WTC11 (cell line): Measurements from ENCODE around the gene CBX6. TPM values are rescaled to one million over a fixed set of nuclear protein-coding genes. Genes with fewer than 3 reads are reported as not detected.

Experiments
- ATAC-seq: fragments of 200-7000 bp; cut with Tn5 transposase; 2 replicates; pipeline ENCODE4 v1.10.0; 2021; ENCODE audit warnings: mild to moderate bottlenecking, moderate library complexity
- CTCF ChIA-PET: fragments of 300-600 bp; sonication (Branson Sonifier 250); formaldehyde crosslinking; loops from one replicate; lab custom pipeline; 2021; ENCODE audit warnings: antibody characterized with exemption; lab: Charles Lee
- POLR2A ChIA-PET: fragments of 350-600 bp; sonication (Branson Sonifier 250); formaldehyde crosslinking; loops from one replicate; lab custom pipeline; 2021; ENCODE audit warnings: antibody characterized with exemption; lab: Charles Lee
- DNase-seq: peaks from one replicate; pipeline ENCODE4 v3.0.0; 2021; ENCODE audit warnings: low spot score
- H3K27ac Mint-ChIP-seq: 2 replicates; pipeline ENCODE4 v1.8.0; 2021; ENCODE audit warnings: mixed read lengths
- H3K27me3 Mint-ChIP-seq: 2 replicates; pipeline ENCODE4 v1.8.0; 2021; ENCODE audit warnings: low read depth, mild to moderate bottlenecking, moderate library complexity, mixed read lengths
- H3K36me3 Mint-ChIP-seq: 2 replicates; pipeline ENCODE4 v1.8.0; 2021; ENCODE audit warnings: mixed read lengths
- H3K4me1 Mint-ChIP-seq: 2 replicates; pipeline ENCODE4 v1.8.0; 2022; ENCODE audit warnings: mixed read lengths
- H3K4me3 Mint-ChIP-seq: 2 replicates; pipeline ENCODE4 v1.8.0; 2021; ENCODE audit warnings: mild to moderate bottlenecking, moderate library complexity, mixed read lengths
- H3K9me3 Mint-ChIP-seq: 2 replicates; pipeline ENCODE4 v1.8.0; 2021; ENCODE audit warnings: mixed read lengths
- AR ChIP-seq: fragments of 250-450 bp; sonication (Bioruptor Pico); IDR thresholded peaks from 2 replicates; pipeline ENCODE4 v1.9.0; 2021; ENCODE audit warnings: mild to moderate bottlenecking
- E2F5 ChIP-seq: sonication (generic); formaldehyde crosslinking; IDR thresholded peaks from 2 replicates; pipeline ENCODE4 v1.8.1; 2022; ENCODE audit warnings: mild to moderate bottlenecking, moderate library complexity, missing genetic modification reagents
- ELF4 ChIP-seq: sonication (generic); formaldehyde crosslinking; IDR thresholded peaks from 2 replicates; pipeline ENCODE4 v1.8.1; 2022; ENCODE audit warnings: low read depth, mild to moderate bottlenecking, moderate library complexity, missing genetic modification reagents
- EMX1 ChIP-seq: fragments of 250-450 bp; sonication (Bioruptor Pico); IDR thresholded peaks from 2 replicates; pipeline ENCODE4 v1.8.0; 2021; ENCODE audit warnings: mild to moderate bottlenecking
- ESRRA ChIP-seq: sonication (generic); formaldehyde crosslinking; IDR thresholded peaks from 2 replicates; pipeline ENCODE4 v1.8.1; 2022; ENCODE audit warnings: mild to moderate bottlenecking, missing genetic modification reagents, borderline replicate concordance
- FOXP4 ChIP-seq: sonication (generic); formaldehyde crosslinking; IDR thresholded peaks from 2 replicates; pipeline ENCODE4 v1.8.0; 2022; ENCODE audit warnings: mild to moderate bottlenecking, missing genetic modification reagents
- GRHL2 ChIP-seq: fragments of 250-450 bp; sonication (Bioruptor Pico); IDR thresholded peaks from 2 replicates; pipeline ENCODE4 v1.8.0; 2022; ENCODE audit warnings: mild to moderate bottlenecking, moderate library complexity; ENCODE audit not compliant: insufficient replicate concordance, severe bottlenecking
- GTF2I ChIP-seq: fragments of 250-450 bp; sonication (Bioruptor Pico); conservative IDR thresholded peaks from 2 replicates; pipeline ENCODE4 v1.4.0; 2021; ENCODE audit warnings: mild to moderate bottlenecking
- HMGXB4 ChIP-seq: sonication (generic); formaldehyde crosslinking; IDR thresholded peaks from 2 replicates; pipeline ENCODE4 v1.8.1; 2023; ENCODE audit warnings: mild to moderate bottlenecking, moderate library complexity, missing genetic modification reagents
- MAX ChIP-seq: sonication (generic); formaldehyde crosslinking; IDR thresholded peaks from 2 replicates; pipeline ENCODE4 v1.8.0; 2022; ENCODE audit warnings: mild to moderate bottlenecking, missing genetic modification reagents
- TEAD4 ChIP-seq: sonication (generic); formaldehyde crosslinking; IDR thresholded peaks from 2 replicates; pipeline ENCODE4 v1.8.0; 2022; ENCODE audit warnings: mild to moderate bottlenecking, missing genetic modification reagents
- TP53 ChIP-seq: sonication (generic); formaldehyde crosslinking; IDR thresholded peaks from 2 replicates; pipeline ENCODE4 v1.8.1; 2023; ENCODE audit warnings: mild to moderate bottlenecking, missing genetic modification reagents
- total RNA-seq: library from RNA; stranded (reverse); gene quantifications from 3 replicates; pipeline ENCODE4 v1.2.3, GENCODE V29; 2021

The CBX6 gene
- total RNA-seq, 1 experiment from 2014 or later = 27.0 TPM

- TF ChIP-seq FOXP4 (CRISPR knock-in tag) (0 out of 2 replicates have a peak, but pooled peaks have one; percentile 62), HMGXB4 (CRISPR knock-in tag) (peak; percentile 65; the same call in 1 of the 2 replicates), EMX1 (CRISPR knock-in tag) (no peak), TP53 (CRISPR knock-in tag) (0 out of 2 replicates have a peak, but pooled peaks have one; percentile 51), MAX (CRISPR knock-in tag) (0 out of 2 replicates have a peak, but pooled peaks have one; percentile 5), E2F5 (0 out of 2 replicates have a peak, but pooled peaks have one; percentile 11)
These were observed 824 bp upstream of the CBX6 start (continued) for GRCh38 chr22:38872831-38873248.

- ATAC-seq (peak; percentile 3; the same call in 1 of the 2 replicates), DNase-seq (no peak)
- TF ChIP-seq ELF4 (CRISPR knock-in tag) (no peak), GTF2I (CRISPR knock-in tag) (no peak), ESRRA (CRISPR knock-in tag) (no peak), TEAD4 (no peak), AR (no peak), FOXP4 (CRISPR knock-in tag) (no peak), GRHL2 (no peak)
- POLR2A ChIA-PET = interaction anchor here (0.5 to 1.0 kb wide), 2 partner anchors 68 to 281 kb away, joined by 3 read pairs; partner anchors contain the start of gene CBX7
- peaks cover 46% of the 10 kb centered on the region for H3K4me1 Mint-ChIP-seq
- peaks cover 13% of the 10 kb centered on the region; the same call in 1 of the 2 replicates for H3K36me3 Mint-ChIP-seq
- peaks cover 7% of the 10 kb centered on the region for H3K27me3 Mint-ChIP-seq
- no peak overlapping the region for H3K27ac Mint-ChIP-seq
- H3K4me3 Mint-ChIP-seq = peak overlapping the region; percentile 86
- CTCF ChIA-PET = interaction anchor here (0.6 to 5.4 kb wide), 16 partner anchors 12 to 278 kb away, joined by 3 to 67 read pairs (median 10); partner anchors contain the start of gene NPTXR
- H3K9me3 Mint-ChIP-seq = no peaks in the 10 kb centered on the region
These were observed 450 bp downstream of the CBX6 start for GRCh38 chr22:38871360-38872171.
